Testis (tissue), 3 donors: ENCODE data around the gene RHCE. TPM values are rescaled to one million over a fixed set of nuclear protein-coding genes. Genes with fewer than 3 reads are reported as not detected.
A peak's percentile ranks its signal among the peaks of the same experiment; 100 is the strongest.
"Not testable (repeated sequence)": the region's sequence is repeated elsewhere in the genome, so short reads cannot be mapped to it uniquely, and the experiment has no call there.

Source experiments
- DNase-seq: peaks from one replicate; pipeline ENCODE4 v3.0.0-alpha.2; 2019
- H3K27ac ChIP-seq, 2 donors: fragments of 200-600 bp; sonication (generic); one replicate each; pipeline ENCODE4 v1.5.1; 2019
- H3K27me3 ChIP-seq: fragments of 200-600 bp; sonication (generic); one replicate; pipeline ENCODE4 v1.5.1; 2019
- H3K36me3 ChIP-seq: fragments of 200-600 bp; sonication (generic); one replicate; pipeline ENCODE4 v1.5.1; 2017; ENCODE audit warnings: low read depth; ENCODE audit errors: missing control alignments
- H3K4me1 ChIP-seq: fragments of 200-600 bp; sonication (generic); one replicate; pipeline ENCODE4 v1.5.1; 2019
- H3K4me3 ChIP-seq, 2 donors: fragments of 200-600 bp; sonication (generic); one replicate each; pipeline ENCODE4 v1.5.1; 2017 to 2019
- H3K9me3 ChIP-seq: fragments of 200-600 bp; sonication (generic); one replicate; pipeline ENCODE4 v1.5.1; 2017
- CTCF ChIP-seq, 3 experiments: fragments of 450-650 bp in 2 of 3; fragments of 200-600 bp in 1 of 3; sonication (generic) in 1 of 3; IDR thresholded peaks; one replicate each; pipeline ENCODE4 v1.5.1; 2016 to 2019; ENCODE audit warnings: antibody characterized with exemption in 3 of 3, mild to moderate bottlenecking in 2 of 3, moderate library complexity in 1 of 3
- POLR2A ChIP-seq: fragments of 450-650 bp; IDR thresholded peaks from one replicate; pipeline ENCODE4 v1.6.1; 2017; ENCODE audit warnings: antibody characterized with exemption, mild to moderate bottlenecking, moderate library complexity
- WGBS, 2 donors: methylation state at CpG; one replicate each; pipeline ENCODE4 v1.1.5; 2018; 5-methylcytosine and 5-hydroxymethylcytosine counted together
- intact Hi-C: fragments of 100-400 bp; cut with DNase I; formaldehyde crosslinking; loops from one replicate; pipeline ENCODE4 v1.15.1; 2023; ENCODE audit warnings: low total_unique reads
- polyA plus RNA-seq: library from polyadenylated mRNA; stranded (reverse); fragments of 350-450 nt; fragmentation: Illumina TruSeq; extraction: RNeasy Lipid Tissue Mini Kit (QIAGEN cat#74804); gene quantifications from one replicate; pipeline ENCODE4 v1.2.3, GENCODE V29; 2014; ENCODE audit warnings: low read depth, low replicate concordance; ENCODE audit not compliant: insufficient read depth
- total RNA-seq, 2 donors: library from RNA; depleted of rRNA; stranded (reverse); fragments of >200 nt; gene quantifications; one replicate each; pipeline ENCODE4 v1.2.3, GENCODE V29; 2016

Gene RHCE
- total and polyA plus RNA-seq, 3 donors from 2014 or later, result 1.2 to 4.2 (median 3.9) TPM

GRCh38 chr1:25338986-25339385 is 81.6 kb downstream of the RHCE start:
- Histone ChIP-seq H3K4me3 (peak overlapping the region; percentile 93 to 98), H3K27me3 (no peaks in the 10 kb centered on the region), H3K36me3 (no peaks in the 10 kb centered on the region), H3K4me1 (peaks cover 10% of the 10 kb centered on the region), H3K9me3 (no peaks in the 10 kb centered on the region), H3K27ac (peak overlapping the region; percentile 92 to 98)
- TF ChIP-seq POLR2A (no peak), CTCF (IDR thresholded peaks at IDR 0.05) (no peak)
- intact Hi-C loops, result no loop called here
- no peak for DNase-seq
- 0 to 1% methylated on average over 6 of the region's 6 CpGs for WGBS, 2 donors

GRCh38 chr1:25338188-25338981 is 82.2 kb downstream of the RHCE start, which contains the start of gene TMEM50A:
TMEM50A (plus strand) TSS chr1:25338334; CDS start chr1:25340487, 2,153 bp downstream.
- Histone ChIP-seq H3K27ac (peak within 1 kb of the TSS; percentile 92 to 98), H3K36me3 (no peaks in the 10 kb centered on the region), H3K9me3 (no peaks in the 10 kb centered on the region), H3K4me3 (peak within 1 kb of the TSS; percentile 93 to 98), H3K4me1 (peaks cover 10% of the 10 kb centered on the region), H3K27me3 (no peaks in the 10 kb centered on the region)
- peak; percentile 93 for DNase-seq
- TF ChIP-seq CTCF (IDR thresholded peaks at IDR 0.05) (no peak), POLR2A (peak; percentile 32)
- 0 to 1% methylated on average over 6 to 62 of the region's 75 CpGs for WGBS, 2 donors
- intact Hi-C loops, result no loop called here

- H3K4me1 ChIP-seq, H3K27me3 ChIP-seq, H3K36me3 ChIP-seq, H3K9me3 ChIP-seq, intact Hi-C loops, DNase-seq: not testable (repeated sequence)
- H3K4me3 ChIP-seq, result peak overlapping the region; percentile 93 to 98
- peak overlapping the region; percentile 92 to 98 for H3K27ac ChIP-seq
- WGBS, 2 donors, result 0% methylated on average over 21 of the region's 39 CpGs; no CpG with 5 or more reads in 1 of the 2 donors
Measured at GRCh38 chr1:25337483-25338187, 83.0 kb downstream of the RHCE start.

- H3K4me1 ChIP-seq, H3K27ac ChIP-seq, H3K27me3 ChIP-seq, H3K9me3 ChIP-seq, intact Hi-C loops, H3K36me3 ChIP-seq: not testable (repeated sequence)
- WGBS, 2 donors, result 0 to 1% methylated on average over 6 to 15 of the region's 29 CpGs
- H3K4me3 ChIP-seq, result peak overlapping the region; percentile 55 to 98
- peak; percentile 49 for DNase-seq
Measured at GRCh38 chr1:25336922-25337354, 83.7 kb downstream of the RHCE start.

- DNase-seq, H3K36me3 ChIP-seq, H3K9me3 ChIP-seq, H3K4me1 ChIP-seq, intact Hi-C loops, H3K27ac ChIP-seq, H3K4me3 ChIP-seq, H3K27me3 ChIP-seq: not testable (repeated sequence)
- 73 to 74% methylated on average over 3 to 5 of the region's 5 CpGs for WGBS, 2 donors
Measured at GRCh38 chr1:25329950-25330349, 90.7 kb downstream of the RHCE start.

GRCh38 chr1:25329336-25329735 is 91.3 kb downstream of the RHCE start:
- not testable (repeated sequence) for H3K27ac ChIP-seq, H3K36me3 ChIP-seq, DNase-seq

GRCh38 chr1:25328791-25329185 is 91.8 kb downstream of the RHCE start:
- H3K4me1 ChIP-seq, H3K36me3 ChIP-seq, H3K4me3 ChIP-seq, intact Hi-C loops, H3K9me3 ChIP-seq, H3K27me3 ChIP-seq, H3K27ac ChIP-seq, DNase-seq: not testable (repeated sequence)
- WGBS, 2 donors, result 37 to 46% methylated on average over 4 of the region's 4 CpGs

More at GRCh38 chr1:25329336-25329735, 91.3 kb downstream of the RHCE start:
- WGBS, 2 donors, result 86 to 92% methylated on average over 5 of the region's 5 CpGs
- H3K9me3 ChIP-seq, H3K4me3 ChIP-seq, intact Hi-C loops, H3K27me3 ChIP-seq, H3K4me1 ChIP-seq: not testable (repeated sequence)

GRCh38 chr1:25327864-25328790 is 92.5 kb downstream of the RHCE start:
- intact Hi-C loops, DNase-seq, H3K9me3 ChIP-seq, H3K27ac ChIP-seq, H3K27me3 ChIP-seq, H3K4me1 ChIP-seq, H3K4me3 ChIP-seq, H3K36me3 ChIP-seq: not testable (repeated sequence)
- WGBS, 2 donors, result no CpG with 5 or more reads among the region's 17 CpGs

GRCh38 chr1:25324407-25324806 is 96.2 kb downstream of the RHCE start:
- H3K4me3 ChIP-seq, H3K4me1 ChIP-seq, H3K36me3 ChIP-seq, H3K27ac ChIP-seq, H3K27me3 ChIP-seq, DNase-seq, H3K9me3 ChIP-seq, intact Hi-C loops: not testable (repeated sequence)
- WGBS, 2 donors, result 97% methylated on average over 3 of the region's 3 CpGs; no CpG with 5 or more reads in 1 of the 2 donors
